Measurements from ENCODE around the gene C7orf57. TPM values are rescaled to one million over a fixed set of nuclear protein-coding genes. Genes with fewer than 3 reads are reported as not detected.

C7orf57 gene
- total RNA-seq, 1 donor from 2014 or later: 0.53 TPM

DNA sequence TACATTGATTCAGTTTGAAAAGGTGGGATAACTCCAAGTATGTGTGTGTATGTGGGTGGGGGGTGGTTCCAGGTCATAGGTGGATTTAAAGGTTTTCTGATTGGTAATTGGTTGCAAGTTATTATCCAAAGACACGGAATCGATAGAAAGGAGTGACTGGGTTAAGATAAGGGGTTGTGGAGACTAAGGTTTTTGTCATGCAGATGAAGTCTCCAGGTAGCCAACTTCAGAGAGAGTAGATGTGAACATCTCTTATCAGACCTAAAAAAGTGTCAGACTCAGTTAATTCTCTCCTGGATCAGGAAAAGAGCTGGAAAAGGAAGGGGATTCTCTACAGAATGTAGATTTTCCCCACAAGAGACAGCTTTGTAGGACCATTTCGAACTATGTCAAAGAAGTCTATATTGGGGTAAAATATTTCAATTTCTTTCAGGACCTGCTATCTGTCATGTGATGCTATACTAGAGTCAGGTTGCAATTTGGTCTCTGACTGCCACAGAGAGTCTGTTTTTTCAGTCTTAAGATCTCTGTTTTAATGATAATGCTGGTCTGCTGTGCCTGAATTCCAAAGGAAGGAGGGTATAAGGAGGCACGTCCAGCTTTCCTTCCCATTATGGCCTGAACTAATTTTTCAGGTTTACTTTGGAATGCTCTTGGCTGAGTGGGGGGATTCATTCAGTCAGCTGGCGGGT lies 3.6 kb downstream of the C7orf57 start:
- DNase-seq (ENCODE audit: low read depth) (no peak), FAIRE-seq (no peak)
- H3K27me3 ChIP-seq (ENCODE audit: control insufficient read depth, insufficient read depth, low read length): no peaks in the 10 kb centered on the region
- H3K4me3 ChIP-seq (ENCODE audit: low read depth, low read length): no peak overlapping the region
- no peaks in the 10 kb centered on the region for H3K36me3 ChIP-seq (ENCODE audit: control insufficient read depth, insufficient read depth, low read length)
- TF ChIP-seq, protein P1, sequence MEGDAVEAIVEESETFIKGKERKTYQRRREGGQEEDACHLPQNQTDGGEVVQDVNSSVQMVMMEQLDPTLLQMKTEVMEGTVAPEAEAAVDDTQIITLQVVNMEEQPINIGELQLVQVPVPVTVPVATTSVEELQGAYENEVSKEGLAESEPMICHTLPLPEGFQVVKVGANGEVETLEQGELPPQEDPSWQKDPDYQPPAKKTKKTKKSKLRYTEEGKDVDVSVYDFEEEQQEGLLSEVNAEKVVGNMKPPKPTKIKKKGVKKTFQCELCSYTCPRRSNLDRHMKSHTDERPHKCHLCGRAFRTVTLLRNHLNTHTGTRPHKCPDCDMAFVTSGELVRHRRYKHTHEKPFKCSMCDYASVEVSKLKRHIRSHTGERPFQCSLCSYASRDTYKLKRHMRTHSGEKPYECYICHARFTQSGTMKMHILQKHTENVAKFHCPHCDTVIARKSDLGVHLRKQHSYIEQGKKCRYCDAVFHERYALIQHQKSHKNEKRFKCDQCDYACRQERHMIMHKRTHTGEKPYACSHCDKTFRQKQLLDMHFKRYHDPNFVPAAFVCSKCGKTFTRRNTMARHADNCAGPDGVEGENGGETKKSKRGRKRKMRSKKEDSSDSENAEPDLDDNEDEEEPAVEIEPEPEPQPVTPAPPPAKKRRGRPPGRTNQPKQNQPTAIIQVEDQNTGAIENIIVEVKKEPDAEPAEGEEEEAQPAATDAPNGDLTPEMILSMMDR (IDR thresholded peaks at IDR 0.05; ENCODE audit: insufficient read depth, low read length, severe bottlenecking): no peak

DNA sequence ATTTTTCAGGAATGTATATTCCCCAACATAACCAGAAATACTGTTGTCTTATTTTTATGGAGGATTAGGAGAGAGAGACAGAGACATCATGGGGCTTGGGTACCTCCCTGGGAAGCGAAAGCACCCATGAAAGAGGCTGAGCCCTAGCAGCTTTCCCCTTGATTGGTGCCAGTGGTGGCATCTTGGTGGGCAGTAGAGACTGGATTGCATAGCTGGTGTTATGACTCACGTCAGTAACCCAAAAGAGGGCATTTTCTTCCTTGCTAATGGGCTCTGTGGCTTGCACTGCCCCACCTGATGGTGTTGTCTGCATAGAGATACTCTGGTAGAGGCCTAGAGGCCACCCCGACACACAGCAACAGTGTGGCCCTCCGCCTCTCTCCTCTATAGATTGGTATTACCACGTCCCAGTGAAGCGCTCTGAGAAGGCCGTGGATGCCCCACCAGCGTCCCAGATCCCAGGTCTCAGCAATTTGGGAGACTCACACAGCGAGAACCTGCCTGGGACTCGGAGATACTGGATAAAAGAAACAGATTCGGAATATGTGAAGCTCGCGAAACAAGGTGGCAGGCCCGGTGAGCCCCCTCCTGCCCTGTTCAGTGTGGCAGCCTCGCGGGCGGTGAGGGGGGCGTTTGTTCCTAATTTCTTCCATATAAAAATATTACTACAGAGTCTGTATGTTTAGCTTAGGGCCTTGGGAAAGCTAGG lies 5.8 kb downstream of the C7orf57 start:
- Histone ChIP-seq H3K4me3 (ENCODE audit: low read depth, low read length) (no peak overlapping the region), H3K27me3 (ENCODE audit: control insufficient read depth, insufficient read depth, low read length) (no peaks in the 10 kb centered on the region), H3K36me3 (ENCODE audit: control insufficient read depth, insufficient read depth, low read length) (no peaks in the 10 kb centered on the region)
- DNase-seq (ENCODE audit: low read depth) (no peak), FAIRE-seq (no peak)
- TF ChIP-seq, protein P1 (IDR thresholded peaks at IDR 0.05; ENCODE audit: insufficient read depth, low read length, severe bottlenecking): no peak

DNA sequence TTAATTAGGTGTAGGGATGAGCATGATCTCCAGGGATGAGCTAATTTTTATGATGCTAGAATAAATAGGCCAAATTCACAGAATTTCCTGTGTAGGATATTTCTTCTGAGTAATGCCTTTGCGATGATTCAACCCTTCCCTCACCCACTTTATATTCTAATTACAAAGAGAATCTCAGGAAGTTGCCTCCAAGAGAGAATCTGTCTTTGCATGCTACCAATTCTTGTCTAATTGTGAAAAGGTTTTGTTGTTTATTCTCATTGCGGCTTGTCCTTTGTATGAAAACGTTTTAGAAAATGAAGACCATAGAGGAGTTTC lies 6.3 kb downstream of the C7orf57 start:
- DNase-seq (ENCODE audit: low read depth): peak; percentile 67
- FAIRE-seq: no peak
- no peak overlapping the region for H3K4me3 ChIP-seq (ENCODE audit: low read depth, low read length)
- TF ChIP-seq, protein P1 (IDR thresholded peaks at IDR 0.05; ENCODE audit: insufficient read depth, low read length, severe bottlenecking): no peak
- no peaks in the 10 kb centered on the region for H3K27me3 ChIP-seq (ENCODE audit: control insufficient read depth, insufficient read depth, low read length)
- no peaks in the 10 kb centered on the region for H3K36me3 ChIP-seq (ENCODE audit: control insufficient read depth, insufficient read depth, low read length)

GRCh38 chr7:48042216-48042615 lies 6.9 kb downstream of the C7orf57 start:
- DNase-seq (ENCODE audit: low read depth) (no peak), FAIRE-seq (no peak)
- Histone ChIP-seq H3K4me3 (ENCODE audit: low read depth, low read length) (no peak overlapping the region), H3K36me3 (ENCODE audit: control insufficient read depth, insufficient read depth, low read length) (no peaks in the 10 kb centered on the region), H3K27me3 (ENCODE audit: control insufficient read depth, insufficient read depth, low read length) (no peaks in the 10 kb centered on the region)
- TF ChIP-seq, protein P1 (IDR thresholded peaks at IDR 0.05; ENCODE audit: insufficient read depth, low read length, severe bottlenecking): no peak

GRCh38 chr7:48042636-48043035 lies 7.3 kb downstream of the C7orf57 start:
- DNase-seq (ENCODE audit: low read depth): no peak
- Histone ChIP-seq H3K36me3 (ENCODE audit: control insufficient read depth, insufficient read depth, low read length) (no peaks in the 10 kb centered on the region), H3K27me3 (ENCODE audit: control insufficient read depth, insufficient read depth, low read length) (no peaks in the 10 kb centered on the region), H3K4me3 (ENCODE audit: low read depth, low read length) (no peak overlapping the region)
- no peak for FAIRE-seq
- TF ChIP-seq, protein P1 (IDR thresholded peaks at IDR 0.05; ENCODE audit: insufficient read depth, low read length, severe bottlenecking): no peak

Measured in bronchial epithelial cell (primary cell).